ENCODE data around the gene INF2.

DNA sequence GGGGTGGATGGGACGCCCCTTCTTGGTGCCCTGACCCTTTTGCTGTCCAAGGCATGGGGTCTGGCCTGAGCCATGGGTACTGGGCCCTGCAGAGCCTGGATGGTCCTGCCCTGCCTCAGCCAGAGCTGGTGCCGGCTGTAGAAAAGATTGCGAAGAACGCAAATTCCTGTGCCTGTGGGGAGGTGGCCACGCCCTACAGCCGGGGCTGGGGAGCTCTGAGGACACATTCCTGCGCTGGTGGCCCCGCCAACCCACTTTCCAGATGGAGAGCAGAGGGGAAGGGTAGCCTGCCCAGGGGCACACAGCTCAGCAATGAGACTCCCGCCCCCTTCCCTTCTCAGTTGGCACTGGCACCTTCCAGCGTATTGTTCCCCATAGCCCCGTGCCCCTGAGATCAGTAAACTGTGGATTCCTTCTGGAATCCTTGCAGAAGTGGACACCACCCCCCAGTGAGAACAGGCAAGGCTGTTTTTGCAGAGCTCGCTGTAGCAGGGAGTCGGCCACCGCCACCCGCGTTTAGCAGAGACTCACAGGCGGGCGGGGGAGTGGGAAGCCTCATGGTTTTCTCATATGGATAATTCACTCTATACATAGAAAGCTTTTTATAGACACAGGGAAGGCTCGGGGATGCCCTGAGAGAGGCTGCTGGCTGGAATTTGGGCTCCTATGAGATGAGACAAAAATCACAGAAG, 8.6 kb downstream of the INF2 start:
- TF ChIP-seq CTCF (IDR thresholded peaks at IDR 0.05), result no peak
- TF ChIP-seq ZFX (IDR thresholded peaks at IDR 0.05; ENCODE audit: borderline replicate concordance), result no peak
